K562 (cell line): ENCODE measurements around the gene ITGAV. TPM values are rescaled to one million over a fixed set of nuclear protein-coding genes. Genes with fewer than 3 reads are reported as not detected.

Source experiments
- ARID3B ChIP-seq: fragments of 250-450 bp; sonication (Bioruptor Pico); IDR thresholded peaks from 2 replicates; pipeline ENCODE4 v1.4.0; 2020; ENCODE audit warnings: borderline replicate concordance
- BCLAF1 ChIP-seq, 2 experiments: fragments of 450-650 bp in 1 of 2; IDR thresholded peaks; 2 replicates each; pipeline ENCODE4 v1.6.1; 2011 to 2017; ENCODE audit warnings: low read depth in 2 of 2, antibody characterized with exemption in 1 of 2, borderline replicate concordance in 1 of 2, low read length in 1 of 2, mild to moderate bottlenecking in 1 of 2, mixed read lengths in 1 of 2; ENCODE audit not compliant: control insufficient read depth in 1 of 2
- CTBP1 ChIP-seq: fragments of 450-650 bp; IDR thresholded peaks from 2 replicates; pipeline ENCODE4 v1.6.1; 2016; ENCODE audit warnings: borderline replicate concordance
- ELF1 ChIP-seq: fragments of 200-800 bp; sonication (Bioruptor generic); IDR thresholded peaks from 2 replicates; pipeline ENCODE4 v1.6.1; 2016; ENCODE audit warnings: missing genetic modification characterization, missing compliant biosample characterization
- GATAD2B ChIP-seq: fragments of 450-650 bp; IDR thresholded peaks from 2 replicates; pipeline ENCODE4 v1.6.1; 2017; ENCODE audit warnings: mild to moderate bottlenecking, borderline replicate concordance
- HDGF ChIP-seq: fragments of 450-650 bp; IDR thresholded peaks from 2 replicates; pipeline ENCODE4 v1.6.1; 2016
- LEF1 ChIP-seq: fragments of 450-650 bp; IDR thresholded peaks from 2 replicates; pipeline ENCODE4 v1.6.1; 2016; ENCODE audit warnings: mild to moderate bottlenecking
- MECOM ChIP-seq: fragments of 250-450 bp; sonication (Bioruptor Pico); IDR thresholded peaks from 2 replicates; pipeline ENCODE4 v1.8.0; 2022; ENCODE audit warnings: inconsistent platforms
- PYGO2 ChIP-seq: fragments of 450-650 bp; IDR thresholded peaks from 2 replicates; pipeline ENCODE4 v1.6.1; 2016; ENCODE audit warnings: mild to moderate bottlenecking, missing genetic modification characterization, moderate library complexity, missing compliant biosample characterization
- RBM17 ChIP-seq: fragments of 200-400 bp; formaldehyde crosslinking; IDR thresholded peaks from 2 replicates; pipeline ENCODE4 v1.6.1; 2017; ENCODE audit warnings: low read depth, mild to moderate bottlenecking, low read length, borderline replicate concordance
- SRSF3 ChIP-seq: fragments of 200-400 bp; formaldehyde crosslinking; IDR thresholded peaks from 2 replicates; pipeline ENCODE4 v1.6.1; 2016; ENCODE audit warnings: mild to moderate bottlenecking, low read length, moderate library complexity; ENCODE audit not compliant: insufficient read depth
- ZC3H11A ChIP-seq: IDR thresholded peaks from 2 replicates; pipeline ENCODE4 v1.6.1; 2012; ENCODE audit warnings: low read depth, low read length, improper control_type of control experiment
- ZNF121 ChIP-seq: sonication (generic); formaldehyde crosslinking; conservative IDR thresholded peaks from 2 replicates; pipeline ENCODE4 v1.8.0; 2022; ENCODE audit warnings: missing genetic modification reagents
- ZNF143 ChIP-seq: sonication (generic); formaldehyde crosslinking; IDR thresholded peaks from 2 replicates; pipeline ENCODE4 v1.9.0; 2022; ENCODE audit warnings: mild to moderate bottlenecking, missing genetic modification reagents
- ZNF175 ChIP-seq: fragments of 200-800 bp; sonication (Bioruptor generic); IDR thresholded peaks from 2 replicates; pipeline ENCODE4 v1.6.1; 2016; ENCODE audit warnings: low read depth, mild to moderate bottlenecking, missing genetic modification characterization, missing compliant biosample characterization
- ZNF695 ChIP-seq: fragments of 450-650 bp; formaldehyde crosslinking; IDR thresholded peaks from 2 replicates; pipeline ENCODE4 v1.4.0; 2020; ENCODE audit warnings: mild to moderate bottlenecking, moderate library complexity
- ZNF696 ChIP-seq: fragments of 250-450 bp; sonication (Bioruptor Pico); conservative IDR thresholded peaks from 2 replicates; pipeline ENCODE4 v1.4.0; 2020; ENCODE audit warnings: mild to moderate bottlenecking, moderate library complexity
- ZSCAN29 ChIP-seq: fragments of 450-650 bp; IDR thresholded peaks from 2 replicates; pipeline ENCODE4 v1.6.1; 2017
- polyA plus RNA-seq, 8 experiments: library from polyadenylated mRNA; depleted of rRNA in 4 of 8; stranded (reverse) in 5 of 8; unstranded in 3 of 8; fragments of >200 nt; fragmentation: Nextera tagmentation in 2 of 8; fragmentation: Illumina TruSeq in 1 of 8; extraction: Ambion mirVana in 2 of 8; extraction: Trizol in 1 of 8; gene quantifications; 2 replicates each; pipeline versions ENCODE4 v1.2.1 to v1.2.3, GENCODE V29; 2011 to 2014; ENCODE audit warnings: inconsistent platforms in 1 of 8, missing spikeins in 1 of 8
- total RNA-seq, 7 experiments: library from RNA; depleted of rRNA in 6 of 7; stranded (reverse); fragments of >200 nt in 6 of 7; fragmentation: Illumina TruSeq in 2 of 7; extraction: Trizol in 2 of 7; gene quantifications; 2 replicates each; pipeline versions ENCODE4 v1.2.1 to v1.2.3, GENCODE V29; 2011 to 2021; ENCODE audit warnings: low replicate concordance in 1 of 7
- TF ChIP-seq, protein P1 (sequence below), 2 experiments: IDR thresholded peaks; 2 replicates each; pipeline ENCODE4 v1.6.1; 2012; ENCODE audit warnings: improper control_type of control experiment in 2 of 2, low read depth in 2 of 2, low read length in 2 of 2, borderline replicate concordance in 1 of 2
- TF ChIP-seq, protein P2 (sequence below): fragments of 250-450 bp; sonication (Bioruptor Pico); IDR thresholded peaks from 2 replicates; pipeline ENCODE4 v1.8.0; 2022; ENCODE audit warnings: inconsistent platforms

ITGAV gene
- total and polyA plus RNA-seq, 9 of the 15 experiments (the other 6 are each of a cell fraction or from before 2014, with no cell fraction given) = 3.7 to 17.7 (median 10.7) TPM

DNA sequence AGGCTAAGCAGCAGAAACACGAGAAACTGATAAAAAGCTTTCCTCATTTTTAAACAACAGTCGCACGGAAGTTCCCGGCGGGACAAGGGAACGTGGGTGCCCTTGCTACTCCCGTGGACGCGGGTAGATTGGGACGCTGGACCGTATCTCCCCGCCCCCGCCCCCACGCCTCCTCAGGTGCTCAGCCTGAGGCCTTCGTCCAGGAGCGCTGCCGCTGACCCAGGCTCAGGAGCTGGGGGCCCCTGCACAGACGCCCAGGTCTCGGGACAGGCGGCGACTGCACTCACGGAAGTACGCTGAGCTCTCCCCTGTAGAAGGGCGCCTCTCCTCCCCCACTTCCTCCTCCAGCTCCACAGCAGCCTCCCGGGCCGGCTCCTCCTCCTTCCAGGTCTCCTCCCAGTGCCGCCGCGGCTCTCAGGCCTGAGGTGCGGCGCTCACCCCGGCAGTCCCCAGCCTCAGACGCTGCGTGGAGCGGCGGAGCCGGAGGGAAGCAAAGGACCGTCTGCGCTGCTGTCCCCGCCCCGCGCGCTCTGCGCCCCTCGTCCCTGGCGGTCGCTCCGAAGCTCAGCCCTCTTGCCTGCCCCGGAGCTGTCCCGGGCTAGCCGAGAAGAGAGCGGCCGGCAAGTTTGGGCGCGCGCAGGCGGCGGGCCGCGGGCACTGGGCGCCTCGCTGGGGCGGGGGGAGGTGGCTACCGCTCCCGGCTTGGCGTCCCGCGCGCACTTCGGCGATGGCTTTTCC lies at the start of gene ITGAV (continued):
- TF ChIP-seq SRSF3 (no peak), HDGF (no peak), LEF1 (peak; percentile 71), ZNF696 (CRISPR knock-in tag) (no peak), ZSCAN29 (0 out of 2 replicates have a peak, but pooled peaks have one; percentile 8), PYGO2 (tag) (peak; percentile 11; the same call in 1 of the 2 replicates), RBM17 (no peak), ZNF143 (CRISPR knock-in tag) (no peak), GATAD2B (peak; percentile 15; the same call in 1 of the 2 replicates), ELF1 (tag) (peak; percentile 91), CTBP1 (peak; percentile 99), ARID3B (CRISPR knock-in tag) (no peak), ZNF175 (CRISPR knock-in tag) (no peak), ZC3H11A (no peak), ZNF695 (no peak), BCLAF1 (IDR thresholded peaks at IDR 0.05; ENCODE audit: borderline replicate concordance in 1 of 2, control insufficient read depth in 1 of 2, low read depth in 2 of 2, low read length in 1 of 2) (no peak), MECOM (no peak), ZNF121 (no peak)
- TF ChIP-seq, protein P1, sequence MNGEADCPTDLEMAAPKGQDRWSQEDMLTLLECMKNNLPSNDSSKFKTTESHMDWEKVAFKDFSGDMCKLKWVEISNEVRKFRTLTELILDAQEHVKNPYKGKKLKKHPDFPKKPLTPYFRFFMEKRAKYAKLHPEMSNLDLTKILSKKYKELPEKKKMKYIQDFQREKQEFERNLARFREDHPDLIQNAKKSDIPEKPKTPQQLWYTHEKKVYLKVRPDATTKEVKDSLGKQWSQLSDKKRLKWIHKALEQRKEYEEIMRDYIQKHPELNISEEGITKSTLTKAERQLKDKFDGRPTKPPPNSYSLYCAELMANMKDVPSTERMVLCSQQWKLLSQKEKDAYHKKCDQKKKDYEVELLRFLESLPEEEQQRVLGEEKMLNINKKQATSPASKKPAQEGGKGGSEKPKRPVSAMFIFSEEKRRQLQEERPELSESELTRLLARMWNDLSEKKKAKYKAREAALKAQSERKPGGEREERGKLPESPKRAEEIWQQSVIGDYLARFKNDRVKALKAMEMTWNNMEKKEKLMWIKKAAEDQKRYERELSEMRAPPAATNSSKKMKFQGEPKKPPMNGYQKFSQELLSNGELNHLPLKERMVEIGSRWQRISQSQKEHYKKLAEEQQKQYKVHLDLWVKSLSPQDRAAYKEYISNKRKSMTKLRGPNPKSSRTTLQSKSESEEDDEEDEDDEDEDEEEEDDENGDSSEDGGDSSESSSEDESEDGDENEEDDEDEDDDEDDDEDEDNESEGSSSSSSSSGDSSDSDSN (IDR thresholded peaks at IDR 0.05; ENCODE audit: borderline replicate concordance in 1 of 2, low read depth in 2 of 2, low read length in 2 of 2) = peak; percentile 83 to 99; a peak in 3 of 4 replicates
- TF ChIP-seq, protein P2, sequence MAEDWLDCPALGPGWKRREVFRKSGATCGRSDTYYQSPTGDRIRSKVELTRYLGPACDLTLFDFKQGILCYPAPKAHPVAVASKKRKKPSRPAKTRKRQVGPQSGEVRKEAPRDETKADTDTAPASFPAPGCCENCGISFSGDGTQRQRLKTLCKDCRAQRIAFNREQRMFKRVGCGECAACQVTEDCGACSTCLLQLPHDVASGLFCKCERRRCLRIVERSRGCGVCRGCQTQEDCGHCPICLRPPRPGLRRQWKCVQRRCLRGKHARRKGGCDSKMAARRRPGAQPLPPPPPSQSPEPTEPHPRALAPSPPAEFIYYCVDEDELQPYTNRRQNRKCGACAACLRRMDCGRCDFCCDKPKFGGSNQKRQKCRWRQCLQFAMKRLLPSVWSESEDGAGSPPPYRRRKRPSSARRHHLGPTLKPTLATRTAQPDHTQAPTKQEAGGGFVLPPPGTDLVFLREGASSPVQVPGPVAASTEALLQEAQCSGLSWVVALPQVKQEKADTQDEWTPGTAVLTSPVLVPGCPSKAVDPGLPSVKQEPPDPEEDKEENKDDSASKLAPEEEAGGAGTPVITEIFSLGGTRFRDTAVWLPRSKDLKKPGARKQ (CRISPR knock-in tag) = no peak
